Measurements from ENCODE around the gene BCAN. TPM values are rescaled to one million over a fixed set of nuclear protein-coding genes. Genes with fewer than 3 reads are reported as not detected.

BCAN gene
- total RNA-seq, 3 donors from 2014 or later (not counting 1 experiment from before 2014, with no cell fraction given), result 0.18 to 0.25 (median 0.19) TPM

DNA sequence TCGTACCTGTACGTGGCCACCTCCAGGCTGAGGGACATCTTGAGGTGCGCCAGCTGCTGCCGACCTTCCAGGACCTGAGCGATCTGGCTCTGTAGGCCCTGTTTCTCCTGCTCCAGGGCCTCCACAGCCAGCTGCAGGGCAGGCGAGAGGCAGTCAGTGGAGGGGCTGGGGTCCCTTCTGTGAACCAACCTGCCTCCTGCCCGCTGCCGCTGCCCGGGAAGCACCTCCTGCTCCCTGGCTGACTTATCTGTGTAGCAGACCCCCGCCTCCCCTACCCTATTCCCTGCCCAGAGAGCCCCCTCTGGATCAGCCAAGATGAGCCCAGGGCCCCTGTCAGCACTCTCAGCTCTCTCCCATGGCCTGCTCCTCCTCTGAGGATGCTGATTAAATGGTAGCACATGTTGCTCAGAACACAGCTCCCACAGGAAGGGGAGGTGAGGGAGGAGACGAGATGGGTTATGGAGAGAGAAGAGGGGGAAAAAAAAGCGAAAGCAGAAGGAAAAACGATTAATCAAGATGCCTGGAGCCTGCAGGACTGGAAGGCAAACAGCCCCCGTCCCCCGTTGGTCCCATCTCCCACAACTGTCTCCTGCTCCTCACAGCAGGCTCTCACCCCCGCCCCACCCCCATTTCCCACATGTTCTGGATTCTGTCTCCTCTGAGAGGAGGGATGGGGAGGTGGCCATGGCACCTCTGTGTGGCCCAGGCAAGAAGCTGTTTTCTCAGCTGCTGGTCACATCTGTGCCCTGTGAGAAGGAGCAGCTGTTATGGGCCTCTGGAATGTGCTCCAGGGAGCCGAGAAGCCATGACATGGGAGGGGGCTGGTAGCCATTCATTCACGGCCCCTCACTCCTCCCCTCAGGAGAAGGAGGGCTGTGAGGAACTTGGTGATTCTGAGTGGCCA, 33.5 kb downstream of the BCAN start:
- DNase-seq, result no peak
- no peaks in the 10 kb centered on the region for H3K9me3 ChIP-seq (ENCODE audit: control insufficient read depth, insufficient read depth, low read length)
- peaks cover 10% of the 10 kb centered on the region for H3K4me1 ChIP-seq (ENCODE audit: control insufficient read depth, insufficient read depth, low read length)
- no peak overlapping the region for H3K4me3 ChIP-seq (ENCODE audit: low read length)
- intact Hi-C loops (cut with micrococcal nuclease), result loop anchor here (5.0 kb wide), 1 partner anchor 48 kb away; no protein-coding TSS in a partner anchor
- Mint-ChIP-seq H3K9me3 (no peaks in the 10 kb centered on the region), H3K27me3 (ENCODE audit: low read depth in 2 of 2) (peaks cover 56 to 59% of the 10 kb centered on the region in 2 donors), H3K27ac (no peak overlapping the region), H3K4me1 (peaks cover 5 to 17% of the 10 kb centered on the region in 2 donors), H3K4me3 (no peak overlapping the region), H3K36me3 (no peaks in the 10 kb centered on the region)
- 72% methylated on average over 18 of the region's 18 CpGs for WGBS (ENCODE audit: insufficient coverage)
- ATAC-seq, result no peak
- peaks cover 37% of the 10 kb centered on the region for H3K27me3 ChIP-seq (ENCODE audit: control insufficient read depth, insufficient read depth, low read length)
- no peak overlapping the region for H3K27ac ChIP-seq (ENCODE audit: low read length)
- TF ChIP-seq, protein P1, sequence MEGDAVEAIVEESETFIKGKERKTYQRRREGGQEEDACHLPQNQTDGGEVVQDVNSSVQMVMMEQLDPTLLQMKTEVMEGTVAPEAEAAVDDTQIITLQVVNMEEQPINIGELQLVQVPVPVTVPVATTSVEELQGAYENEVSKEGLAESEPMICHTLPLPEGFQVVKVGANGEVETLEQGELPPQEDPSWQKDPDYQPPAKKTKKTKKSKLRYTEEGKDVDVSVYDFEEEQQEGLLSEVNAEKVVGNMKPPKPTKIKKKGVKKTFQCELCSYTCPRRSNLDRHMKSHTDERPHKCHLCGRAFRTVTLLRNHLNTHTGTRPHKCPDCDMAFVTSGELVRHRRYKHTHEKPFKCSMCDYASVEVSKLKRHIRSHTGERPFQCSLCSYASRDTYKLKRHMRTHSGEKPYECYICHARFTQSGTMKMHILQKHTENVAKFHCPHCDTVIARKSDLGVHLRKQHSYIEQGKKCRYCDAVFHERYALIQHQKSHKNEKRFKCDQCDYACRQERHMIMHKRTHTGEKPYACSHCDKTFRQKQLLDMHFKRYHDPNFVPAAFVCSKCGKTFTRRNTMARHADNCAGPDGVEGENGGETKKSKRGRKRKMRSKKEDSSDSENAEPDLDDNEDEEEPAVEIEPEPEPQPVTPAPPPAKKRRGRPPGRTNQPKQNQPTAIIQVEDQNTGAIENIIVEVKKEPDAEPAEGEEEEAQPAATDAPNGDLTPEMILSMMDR (IDR thresholded peaks at IDR 0.05), result no peak
- H3K36me3 ChIP-seq (ENCODE audit: control insufficient read depth, insufficient read depth, low read length), result no peaks in the 10 kb centered on the region

DNA sequence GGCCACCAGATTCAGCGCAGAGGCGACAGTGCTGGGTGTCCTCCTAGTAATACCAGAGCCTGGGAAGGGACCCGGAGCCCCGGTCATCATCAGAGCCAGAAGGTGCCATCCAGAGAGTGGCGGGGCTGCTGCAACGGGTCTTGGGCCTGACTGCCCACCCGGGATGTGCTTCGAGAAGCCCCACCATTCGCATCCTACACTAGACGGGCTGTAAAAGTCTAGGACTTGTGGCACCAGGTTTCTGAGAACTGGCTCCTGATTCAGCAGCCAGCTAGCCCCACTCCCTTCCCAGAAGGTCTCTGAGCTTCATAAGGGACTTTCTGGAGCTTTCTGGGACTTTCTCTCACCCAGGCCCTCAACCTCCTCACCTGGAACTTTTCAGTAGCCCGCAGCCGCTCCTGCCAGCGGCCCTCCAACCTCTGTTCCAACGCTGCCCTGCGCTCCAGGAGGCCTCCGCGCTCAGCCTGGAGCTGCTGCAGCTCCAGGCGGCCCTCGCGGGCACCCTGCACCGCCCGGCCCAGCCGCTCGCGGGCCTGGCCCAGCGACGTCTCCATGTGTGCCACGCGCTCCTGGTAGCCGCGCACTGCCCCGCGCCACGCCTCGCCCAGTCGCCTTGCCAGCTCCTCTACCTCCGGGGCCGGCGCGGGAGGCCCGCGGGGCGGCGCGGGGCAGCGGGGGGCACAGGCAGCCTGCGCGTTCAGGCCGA, 34.4 kb downstream of the BCAN start:
- TF ChIP-seq, protein P1 (IDR thresholded peaks at IDR 0.05), result no peak
- intact Hi-C loops (cut with micrococcal nuclease), result loop anchor here (5.0 kb wide), 1 partner anchor 49 kb away; no protein-coding TSS in a partner anchor
- Mint-ChIP-seq H3K27ac (no peak overlapping the region), H3K36me3 (no peaks in the 10 kb centered on the region), H3K4me1 (peaks cover 5 to 17% of the 10 kb centered on the region in 2 donors), H3K27me3 (ENCODE audit: low read depth in 2 of 2) (peaks cover 54 to 57% of the 10 kb centered on the region in 2 donors), H3K9me3 (no peaks in the 10 kb centered on the region), H3K4me3 (no peak overlapping the region)
- H3K4me1 ChIP-seq (ENCODE audit: control insufficient read depth, insufficient read depth, low read length), result peaks cover 10% of the 10 kb centered on the region
- H3K4me3 ChIP-seq (ENCODE audit: low read length), result no peak overlapping the region
- DNase-seq (no peak), ATAC-seq (no peak)
- H3K27ac ChIP-seq (ENCODE audit: low read length), result no peak overlapping the region
- no peaks in the 10 kb centered on the region for H3K36me3 ChIP-seq (ENCODE audit: control insufficient read depth, insufficient read depth, low read length)
- 27% methylated on average over 49 of the region's 49 CpGs for WGBS (ENCODE audit: insufficient coverage)
- H3K27me3 ChIP-seq (ENCODE audit: control insufficient read depth, insufficient read depth, low read length), result peaks cover 39% of the 10 kb centered on the region
- no peaks in the 10 kb centered on the region for H3K9me3 ChIP-seq (ENCODE audit: control insufficient read depth, insufficient read depth, low read length)

DNA sequence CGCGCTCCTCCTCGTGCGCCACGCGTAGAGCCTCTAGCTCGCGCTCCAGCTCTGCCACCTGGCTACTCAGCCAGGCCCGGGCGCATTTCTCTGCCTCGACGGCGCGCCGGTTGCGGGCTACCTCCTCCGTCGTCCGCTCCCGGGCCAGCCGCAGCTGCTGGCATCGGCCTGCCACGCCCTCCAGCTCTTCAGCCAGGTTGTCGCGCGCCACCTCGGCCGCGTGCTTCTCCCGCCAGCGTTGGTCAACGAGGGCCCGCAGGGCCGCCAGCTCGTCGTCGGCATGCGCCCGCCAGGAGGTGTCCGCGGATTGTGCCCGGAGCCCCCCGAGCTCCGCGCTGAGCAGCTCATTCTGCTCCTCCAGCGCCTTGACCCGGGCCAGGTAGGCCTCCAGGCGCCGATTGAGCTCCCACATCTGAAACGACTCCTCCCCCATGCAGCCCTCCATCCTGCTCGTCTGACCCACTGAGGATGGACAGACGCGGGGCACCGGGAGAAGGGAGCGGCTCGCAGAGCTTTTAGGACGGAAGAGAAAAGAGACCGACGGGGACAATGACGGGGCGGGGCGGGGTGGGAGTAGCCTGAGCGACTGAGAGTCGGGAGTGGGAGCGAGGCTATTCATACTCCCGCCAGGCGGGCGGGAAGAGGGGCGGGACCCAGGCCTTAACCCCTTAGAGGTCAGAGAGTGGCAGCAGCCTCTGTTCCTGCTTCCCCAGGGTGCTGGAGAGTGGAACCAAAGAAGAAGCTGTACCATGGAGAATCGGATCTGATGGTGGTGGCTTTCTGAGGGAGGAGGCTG, 35.1 kb downstream of the BCAN start, which contains the start of gene NES:
Gene NES, minus strand, starts transcription at position 588 of the 796 bp plus-strand sequence. Its CDS starts 143 bp downstream, at position 445.
- TF ChIP-seq, protein P1 (IDR thresholded peaks at IDR 0.05), result no peak
- Mint-ChIP-seq H3K27me3 (ENCODE audit: low read depth in 2 of 2) (peaks cover 52 to 56% of the 10 kb centered on the region in 2 donors), H3K9me3 (no peaks in the 10 kb centered on the region), H3K36me3 (no peaks in the 10 kb centered on the region), H3K4me1 (peaks cover 5 to 17% of the 10 kb centered on the region in 2 donors), H3K27ac (no peak within 1 kb of the TSS), H3K4me3 (no peak within 1 kb of the TSS)
- H3K9me3 ChIP-seq (ENCODE audit: control insufficient read depth, insufficient read depth, low read length), result no peaks in the 10 kb centered on the region
- ATAC-seq (no peak), DNase-seq (no peak)
- peaks cover 10% of the 10 kb centered on the region for H3K4me1 ChIP-seq (ENCODE audit: control insufficient read depth, insufficient read depth, low read length)
- no peak within 1 kb of the TSS for H3K27ac ChIP-seq (ENCODE audit: low read length)
- no peak within 1 kb of the TSS for H3K4me3 ChIP-seq (ENCODE audit: low read length)
- H3K27me3 ChIP-seq (ENCODE audit: control insufficient read depth, insufficient read depth, low read length), result peaks cover 40% of the 10 kb centered on the region
- no peaks in the 10 kb centered on the region for H3K36me3 ChIP-seq (ENCODE audit: control insufficient read depth, insufficient read depth, low read length)
- intact Hi-C loops (cut with micrococcal nuclease), result loop anchor here (5.0 kb wide), 1 partner anchor 50 kb away; no protein-coding TSS in a partner anchor
- WGBS (ENCODE audit: insufficient coverage), result 4% methylated on average over 70 of the region's 70 CpGs

Data from natural killer cell (primary cell).